GM21423 (cell line): ENCODE results near the gene WDFY4.
A peak's percentile ranks its signal among the peaks of the same experiment; 100 is the strongest.

Source experiments
- ATAC-seq: cut with Tn5 transposase; IDR thresholded peaks from one replicate; pipeline ENCODE4 v1.9.1; 2021; ENCODE audit warnings: mild to moderate bottlenecking, moderate library complexity; ENCODE audit not compliant: unreplicated experiment

The WDFY4 gene

DNA sequence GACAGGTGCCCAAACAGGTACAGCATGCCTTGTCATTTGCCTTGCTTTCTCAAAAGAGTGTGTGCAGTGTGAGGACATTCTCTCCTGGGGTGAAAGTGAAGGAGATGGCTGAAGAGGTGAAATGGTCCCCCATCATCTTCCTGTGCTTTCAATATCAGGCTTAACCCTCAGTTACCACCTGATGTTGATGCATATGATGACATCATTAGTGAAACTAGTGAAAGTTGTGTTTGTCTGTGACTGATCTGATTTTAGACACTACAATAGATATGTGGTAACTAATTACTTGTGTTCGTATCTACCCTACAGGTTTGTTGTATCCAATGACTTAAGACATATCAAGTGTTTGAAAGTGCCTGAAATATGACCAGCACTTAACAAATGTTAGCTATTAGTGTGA is 279.4 kb downstream of the WDFY4 start:
- ATAC-seq, result no peak

GRCh38 chr10:48965460-48965859 is 280.8 kb downstream of the WDFY4 start:
- no peak for ATAC-seq

DNA sequence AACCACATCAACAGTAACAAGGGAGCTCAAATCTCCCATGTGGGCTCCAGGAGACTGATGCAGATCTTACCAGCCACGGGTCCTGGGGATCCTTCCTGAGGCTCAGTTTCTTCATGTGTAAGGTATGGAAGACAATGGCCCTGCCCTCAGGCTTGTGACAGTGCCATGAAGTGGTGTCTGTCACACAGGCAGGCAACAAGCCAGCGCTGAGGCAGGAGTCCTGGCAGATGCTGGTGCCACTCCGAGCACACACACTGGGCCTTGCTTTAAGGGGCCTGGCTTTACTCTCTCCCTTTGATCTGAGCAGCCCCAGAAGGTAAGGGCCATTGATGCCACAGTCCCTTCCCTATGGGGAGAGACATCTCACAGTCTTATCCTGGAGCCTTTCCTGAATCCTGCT is 283.4 kb downstream of the WDFY4 start:
- no peak for ATAC-seq

DNA sequence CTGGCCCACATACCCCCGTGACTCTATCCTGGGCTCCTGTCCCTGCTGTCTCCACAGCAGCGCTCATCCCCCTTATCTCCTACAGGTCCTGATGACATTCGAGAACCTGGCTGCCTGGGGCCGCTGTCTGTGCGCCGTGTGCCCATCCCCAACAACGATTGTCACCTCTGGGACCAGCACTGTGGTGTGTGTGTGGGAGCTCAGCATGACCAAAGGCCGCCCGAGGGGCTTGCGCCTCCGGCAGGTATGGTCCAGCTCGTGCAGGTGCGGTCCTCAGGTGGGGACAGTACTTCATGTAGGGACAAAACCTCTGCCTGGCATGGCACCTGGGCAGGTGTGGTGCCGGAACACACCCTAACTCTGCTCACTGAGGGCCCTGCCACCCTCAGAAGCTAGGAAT is 285.4 kb downstream of the WDFY4 start:
- ATAC-seq, result no peak

DNA sequence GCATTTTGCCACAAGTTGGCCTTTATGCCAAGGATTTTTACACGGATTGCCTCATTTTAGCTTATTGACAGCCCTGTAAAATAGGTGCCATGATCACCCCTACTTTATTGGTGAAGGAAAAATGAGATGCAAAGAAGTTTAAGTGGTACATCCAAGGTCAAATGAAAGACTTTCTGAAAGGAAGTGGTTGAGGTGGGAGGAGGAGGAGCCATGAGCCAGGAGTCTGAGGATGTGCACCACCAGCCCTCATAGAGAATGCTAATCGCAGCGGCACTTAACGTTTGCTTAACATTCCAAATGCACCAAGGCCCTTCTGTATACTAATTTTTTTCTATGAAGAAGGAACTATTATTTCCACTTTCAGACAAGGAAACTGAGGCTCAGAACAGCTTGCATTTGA is 286.0 kb downstream of the WDFY4 start:
- no peak for ATAC-seq

DNA sequence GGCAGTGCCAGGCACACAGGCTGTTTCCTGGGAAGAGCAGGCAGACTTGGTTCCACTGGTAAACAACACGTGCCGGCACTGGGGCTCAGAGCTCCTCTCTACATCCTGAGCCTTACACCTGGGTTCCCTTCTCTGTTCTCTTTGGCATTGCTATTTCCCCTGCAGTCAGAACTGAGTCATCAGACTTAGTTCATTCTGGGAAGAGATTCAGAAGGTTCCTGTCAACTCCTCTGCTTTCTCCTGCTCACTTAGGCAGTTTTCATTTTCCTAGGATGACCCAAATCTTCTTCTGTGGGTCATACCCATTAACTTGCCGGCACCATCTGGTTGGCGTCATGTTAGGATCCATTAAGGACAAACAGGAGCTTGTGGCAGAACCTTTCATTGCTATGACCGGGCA is 288.4 kb downstream of the WDFY4 start:
- no peak for ATAC-seq

GRCh38 chr10:48974510-48975156 is 290.0 kb downstream of the WDFY4 start:
- ATAC-seq, result no peak

DNA sequence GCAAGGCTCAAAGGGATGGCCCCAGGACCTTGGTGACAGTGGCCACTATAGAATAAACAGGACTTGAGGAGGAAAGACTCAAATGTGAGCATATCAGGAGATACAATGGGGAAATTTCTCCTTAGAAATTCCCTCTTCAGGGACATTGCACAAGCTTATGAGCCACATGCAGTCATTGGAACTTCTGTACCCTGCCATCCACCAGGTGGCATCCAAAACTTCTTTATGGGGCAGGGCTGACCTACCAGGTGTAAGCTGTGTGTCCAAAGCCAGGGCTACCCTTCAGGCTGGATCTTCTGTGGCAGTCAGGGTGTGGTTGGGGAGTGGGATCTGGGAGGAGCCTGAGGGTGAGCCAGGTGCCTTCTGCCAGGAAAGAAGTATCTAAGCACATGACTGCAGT is 291.5 kb downstream of the WDFY4 start:
- no peak for ATAC-seq

GRCh38 chr10:48978318-48978717 is 293.6 kb downstream of the WDFY4 start:
- ATAC-seq, result no peak

DNA sequence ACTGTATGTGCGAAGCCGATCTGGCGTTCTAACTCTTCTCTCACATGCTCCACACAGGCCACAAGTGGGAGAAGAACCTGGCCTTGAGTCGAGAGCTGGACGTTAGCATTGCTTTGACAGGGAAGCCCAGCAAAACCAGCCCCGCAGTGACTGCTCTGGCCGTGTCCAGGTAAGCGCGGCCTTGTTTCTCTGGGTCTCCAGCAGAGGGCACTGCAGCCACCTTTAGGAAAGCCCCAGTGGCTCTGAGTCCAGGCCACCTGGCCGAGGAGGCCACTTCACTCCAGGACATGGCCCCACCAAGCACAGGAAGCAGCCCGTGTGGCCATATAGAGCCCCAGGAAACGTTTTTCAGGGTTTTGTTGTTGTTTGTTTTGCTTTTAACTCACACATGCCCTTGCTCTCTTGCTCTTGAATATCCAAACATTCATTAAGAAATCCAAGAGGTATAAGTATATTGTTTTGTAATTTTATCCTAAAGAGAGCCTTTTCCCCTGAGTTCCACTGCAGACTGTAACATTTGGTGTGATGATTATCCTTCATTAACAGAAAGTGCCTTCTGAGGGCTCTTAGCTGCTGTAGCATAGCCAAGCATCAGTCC is 296.7 kb downstream of the WDFY4 start:
- peak; percentile 51 for ATAC-seq

GRCh38 chr10:48982584-48982983 is 297.9 kb downstream of the WDFY4 start:
- no peak for ATAC-seq

DNA sequence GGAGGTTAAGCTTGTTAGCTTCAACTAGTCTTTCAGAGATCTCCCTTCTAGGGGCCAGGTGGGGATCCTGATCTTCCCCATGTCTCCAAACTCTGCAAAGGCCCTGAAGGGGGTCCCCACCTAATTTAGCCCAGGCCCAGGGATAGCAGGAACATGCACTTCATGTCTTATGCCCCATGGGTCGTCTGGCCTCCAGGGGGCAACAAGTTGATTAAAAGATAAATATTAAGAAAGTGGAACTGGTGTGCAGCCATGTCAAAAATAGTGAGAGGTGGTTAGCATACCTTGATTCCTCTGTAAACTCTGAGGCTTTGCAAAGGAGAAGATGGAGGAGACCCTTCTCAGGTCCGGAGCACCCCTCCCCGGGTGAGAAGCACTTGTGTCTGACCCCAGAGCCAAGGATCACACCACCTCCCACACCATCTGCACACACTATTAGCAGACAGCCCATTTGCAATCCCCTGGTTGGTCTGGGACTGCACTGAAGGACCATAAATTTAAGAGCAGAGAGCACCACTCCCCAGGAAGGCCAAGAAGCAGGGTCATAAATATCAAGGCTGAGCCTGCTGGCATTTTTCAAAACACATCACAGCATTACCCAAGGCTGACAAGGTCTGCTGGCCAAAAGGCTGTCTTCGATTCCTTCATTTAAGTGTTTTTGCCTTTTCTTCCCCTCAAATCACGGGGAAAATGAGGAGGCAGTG is 299.1 kb downstream of the WDFY4 start:
- no peak for ATAC-seq

DNA sequence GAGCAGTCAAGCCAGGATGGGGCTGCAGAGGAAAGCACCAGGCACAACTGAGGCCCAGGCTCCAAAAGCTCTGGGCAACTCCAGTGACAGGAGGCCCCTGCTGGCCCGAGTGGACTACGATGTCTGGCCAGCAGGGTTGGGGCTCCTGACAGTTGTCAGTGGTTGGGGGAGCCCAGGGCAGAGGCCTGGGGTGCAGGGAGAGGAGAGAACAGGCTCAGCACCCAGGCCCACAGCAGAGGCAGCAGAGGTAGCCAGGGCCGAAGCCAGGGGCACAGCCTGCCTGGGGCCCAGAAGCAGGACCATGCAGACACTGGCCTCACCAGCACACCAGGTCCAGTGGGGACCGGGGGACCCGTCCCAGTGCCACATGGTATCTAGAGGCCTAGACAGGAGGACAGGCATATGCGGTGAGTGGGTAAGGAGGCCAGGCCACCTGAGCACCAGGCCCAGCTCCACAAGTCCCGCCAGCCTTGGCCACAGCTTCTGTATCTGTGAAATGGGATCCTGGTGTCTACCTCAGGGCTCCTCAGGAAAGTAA is 301.0 kb downstream of the WDFY4 start:
- ATAC-seq, result no peak

DNA sequence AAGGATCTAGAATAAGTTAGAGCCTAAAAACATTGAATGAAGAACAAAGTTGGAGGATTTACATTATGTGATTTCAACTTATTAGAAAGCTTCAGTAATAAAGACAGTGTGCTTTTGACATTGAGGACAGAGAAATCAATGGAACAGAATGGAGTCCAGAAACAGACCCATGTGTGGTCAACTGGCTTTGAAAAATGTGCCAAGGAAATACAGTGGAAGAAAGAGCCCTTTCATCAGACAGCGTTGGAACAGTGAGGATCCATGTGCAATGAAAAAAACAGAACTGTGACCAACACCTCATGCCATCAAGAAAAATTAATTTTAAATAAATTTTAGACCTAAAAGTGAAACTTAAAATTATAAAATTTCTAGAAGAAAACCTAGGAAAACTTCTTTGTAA is 305.6 kb downstream of the WDFY4 start:
- ATAC-seq, result no peak

DNA sequence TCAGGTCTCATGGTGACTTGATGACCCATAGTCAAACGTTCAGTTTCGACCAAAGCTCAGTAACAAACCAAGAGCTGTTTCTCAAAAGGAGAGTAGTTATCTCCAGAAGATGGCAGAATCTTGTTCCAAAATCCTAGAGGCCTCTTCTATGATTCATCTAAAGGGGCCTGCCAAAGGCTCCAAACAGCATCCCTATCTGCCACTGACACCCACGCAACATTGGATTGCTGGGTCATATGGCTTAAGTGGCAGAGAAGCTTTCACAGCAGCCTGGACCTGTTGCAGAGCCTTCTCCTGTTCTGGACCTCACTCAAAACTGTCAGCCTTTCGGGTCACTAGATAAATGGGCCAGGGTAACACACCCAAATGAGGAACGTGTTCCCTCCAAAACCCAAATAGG is 309.0 kb downstream of the WDFY4 start:
- no peak for ATAC-seq

- no peak for ATAC-seq
These were observed 311.7 kb downstream of the WDFY4 start for GRCh38 chr10:48996329-48996728.

DNA sequence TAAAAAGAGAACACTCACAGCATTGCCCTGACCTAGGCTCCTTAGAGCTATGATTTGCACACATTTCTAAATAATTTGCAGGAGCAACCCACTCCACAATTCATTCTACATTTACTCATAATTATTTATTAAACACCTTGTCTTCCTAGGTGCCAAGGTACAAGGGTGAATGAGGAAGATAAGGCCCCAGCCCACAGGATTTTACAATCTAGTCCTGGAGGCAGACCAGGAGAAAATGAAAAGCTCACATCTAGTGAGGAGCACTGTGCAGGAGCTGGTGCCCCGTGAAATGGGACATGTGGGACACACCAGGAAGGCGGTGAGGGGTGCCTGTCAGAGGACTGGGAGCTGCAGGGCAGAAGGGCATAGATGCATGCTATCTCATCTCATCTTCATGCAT is 314.7 kb downstream of the WDFY4 start:
- ATAC-seq, result no peak

GRCh38 chr10:49000437-49001398 is 316.0 kb downstream of the WDFY4 start:
- ATAC-seq, result no peak

DNA sequence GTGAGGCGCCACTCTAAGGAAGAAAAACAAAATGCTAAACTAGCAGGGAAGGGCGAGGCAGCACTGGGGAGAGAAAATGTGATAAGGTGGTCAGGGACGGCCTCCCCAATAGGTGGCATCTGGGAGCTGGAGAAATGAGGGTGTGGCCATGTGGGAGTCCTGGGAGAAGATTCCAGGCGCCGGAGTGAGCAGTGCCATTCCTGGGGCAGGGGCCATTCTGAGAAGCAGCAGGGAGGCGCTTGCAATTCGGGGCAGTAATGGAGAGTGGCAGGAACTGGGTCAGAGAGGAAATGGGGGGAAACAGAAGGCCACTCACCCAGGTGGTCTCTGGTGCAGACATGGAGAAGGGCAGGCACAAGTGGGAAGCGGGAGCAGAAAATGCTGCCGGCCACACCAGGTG is 316.7 kb downstream of the WDFY4 start:
- ATAC-seq, result no peak

DNA sequence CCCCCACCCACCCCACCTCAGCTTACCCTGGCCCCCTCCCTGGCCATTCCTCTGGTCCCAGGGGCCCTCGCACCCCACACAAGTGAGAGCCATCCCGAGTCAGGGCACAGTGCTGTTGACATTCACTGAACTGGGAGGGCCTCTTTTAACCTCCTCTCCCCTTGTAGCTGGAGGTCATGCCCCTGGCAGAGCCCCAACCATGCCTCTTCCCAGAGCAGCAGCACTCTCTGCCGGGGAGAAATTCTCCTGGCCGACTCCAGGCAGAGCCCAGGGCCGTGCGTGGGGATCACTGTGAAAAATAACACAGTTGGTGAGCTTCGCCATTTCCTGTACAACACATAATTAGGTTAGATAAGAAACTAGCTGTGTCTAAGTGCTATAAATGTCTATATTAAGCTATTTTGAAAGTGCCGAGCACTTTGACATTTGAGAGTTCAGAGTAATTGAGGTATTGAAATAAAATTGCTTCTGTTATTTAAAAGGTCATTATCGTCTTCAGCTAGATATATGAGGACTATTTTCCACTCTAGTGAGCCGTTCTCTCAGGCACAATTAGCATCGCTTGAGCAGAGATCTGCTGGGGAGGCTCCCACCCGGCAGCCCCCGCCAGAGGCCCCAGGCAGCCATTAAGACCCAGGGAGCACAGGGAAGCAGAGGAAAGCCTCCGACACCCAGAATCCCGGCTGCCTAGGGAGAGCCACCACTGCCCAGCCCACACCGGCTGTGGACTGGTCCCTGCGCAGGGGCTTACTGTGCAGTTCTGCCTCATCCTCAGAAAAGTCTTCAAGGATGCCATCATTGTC is 317.4 kb downstream of the WDFY4 start:
- no peak for ATAC-seq
